Gastrocnemius medialis (tissue), 4 donors: ENCODE measurements around the gene PCSK1.

Experiments
- POLR2A ChIP-seq, 2 donors: fragments of 450-650 bp; IDR thresholded peaks; one replicate each; pipeline ENCODE4 v1.6.1; 2017; ENCODE audit warnings: antibody characterized with exemption in 2 of 2, mild to moderate bottlenecking in 2 of 2, moderate library complexity in 2 of 2
- TF ChIP-seq, protein P1 (sequence below), 5 experiments: fragments of 450-650 bp in 3 of 5; fragments of 200-600 bp in 2 of 5; sonication (generic) in 2 of 5; IDR thresholded peaks in 4 of 5; conservative IDR thresholded peaks in 1 of 5; 1 replicate in 4 of 5; 2 replicates in 1 of 5; pipeline ENCODE4 v1.5.1; 2016 to 2019; ENCODE audit warnings: antibody characterized with exemption in 5 of 5, mild to moderate bottlenecking in 3 of 5, moderate library complexity in 3 of 5

DNA sequence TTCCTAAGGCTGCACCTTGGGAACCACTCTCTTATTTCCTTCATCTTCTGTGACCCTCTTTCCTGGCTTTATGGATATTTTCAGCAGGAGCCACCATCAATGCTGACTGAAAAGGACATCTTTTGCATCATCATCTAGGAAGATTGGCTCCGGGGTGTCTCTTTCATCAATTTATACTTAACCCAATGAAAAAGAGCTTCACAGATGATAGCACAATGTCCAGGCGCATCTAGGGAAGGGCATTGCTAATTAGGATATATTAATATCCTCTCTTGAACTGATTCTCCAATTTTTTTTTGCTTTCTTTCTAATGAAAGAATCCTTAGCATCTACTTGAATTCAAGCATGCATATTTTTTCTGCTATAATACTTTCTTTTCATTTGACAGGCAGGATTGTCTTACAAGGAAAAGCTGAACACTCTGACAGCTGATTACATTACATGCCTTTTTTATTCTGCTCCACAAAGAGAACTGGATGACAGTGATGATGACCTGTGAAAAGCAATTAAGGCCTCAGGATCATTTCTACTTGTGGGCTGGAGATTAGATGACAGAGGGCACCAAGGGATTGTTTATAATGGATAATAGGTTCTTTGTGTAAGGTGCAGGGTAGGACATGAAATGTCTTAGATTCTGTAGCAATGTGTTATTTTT, 60.2 kb downstream of the PCSK1 start:
- TF ChIP-seq, protein P1, sequence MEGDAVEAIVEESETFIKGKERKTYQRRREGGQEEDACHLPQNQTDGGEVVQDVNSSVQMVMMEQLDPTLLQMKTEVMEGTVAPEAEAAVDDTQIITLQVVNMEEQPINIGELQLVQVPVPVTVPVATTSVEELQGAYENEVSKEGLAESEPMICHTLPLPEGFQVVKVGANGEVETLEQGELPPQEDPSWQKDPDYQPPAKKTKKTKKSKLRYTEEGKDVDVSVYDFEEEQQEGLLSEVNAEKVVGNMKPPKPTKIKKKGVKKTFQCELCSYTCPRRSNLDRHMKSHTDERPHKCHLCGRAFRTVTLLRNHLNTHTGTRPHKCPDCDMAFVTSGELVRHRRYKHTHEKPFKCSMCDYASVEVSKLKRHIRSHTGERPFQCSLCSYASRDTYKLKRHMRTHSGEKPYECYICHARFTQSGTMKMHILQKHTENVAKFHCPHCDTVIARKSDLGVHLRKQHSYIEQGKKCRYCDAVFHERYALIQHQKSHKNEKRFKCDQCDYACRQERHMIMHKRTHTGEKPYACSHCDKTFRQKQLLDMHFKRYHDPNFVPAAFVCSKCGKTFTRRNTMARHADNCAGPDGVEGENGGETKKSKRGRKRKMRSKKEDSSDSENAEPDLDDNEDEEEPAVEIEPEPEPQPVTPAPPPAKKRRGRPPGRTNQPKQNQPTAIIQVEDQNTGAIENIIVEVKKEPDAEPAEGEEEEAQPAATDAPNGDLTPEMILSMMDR (IDR thresholded peaks at IDR 0.05 in 4 of 5, conservative IDR thresholded peaks at IDR 0.05 in 1 of 5), result no peak
- no peak for TF ChIP-seq POLR2A (IDR thresholded peaks at IDR 0.05)
